ENCODE results near the gene BMERB1.

BMERB1 gene

DNA sequence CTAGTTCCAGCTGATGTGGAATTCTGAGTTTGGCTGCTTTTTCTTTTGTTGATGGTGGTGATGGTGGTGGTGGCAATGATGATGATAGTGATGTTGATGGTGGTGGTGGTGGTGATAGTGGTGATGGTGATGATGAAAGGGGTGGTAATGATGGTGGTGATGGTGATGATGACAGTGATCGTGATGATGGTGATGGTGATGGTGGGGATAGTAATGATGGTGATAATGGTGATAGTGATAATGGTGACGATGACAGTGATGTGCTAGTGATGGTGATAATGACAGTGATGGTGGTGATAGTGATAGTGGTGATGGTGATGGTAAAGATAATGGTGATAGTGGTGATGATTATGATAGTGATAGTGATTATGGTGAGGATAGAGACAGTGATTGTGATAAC lies 61.5 kb downstream of the BMERB1 start:
- DNase-seq (ENCODE audit: low read depth) = no peak

- no peak for DNase-seq (ENCODE audit: low read depth)
Observed at GRCh38 chr16:15498427-15499175, 64.2 kb downstream of the BMERB1 start.

GRCh38 chr16:15502041-15502725 lies 67.8 kb downstream of the BMERB1 start:
- DNase-seq (ENCODE audit: low read depth) = peak; percentile 75

GRCh38 chr16:15506441-15506840 lies 72.1 kb downstream of the BMERB1 start:
- no peak for DNase-seq (ENCODE audit: low read depth)

- DNase-seq (ENCODE audit: low read depth) = no peak
Observed at GRCh38 chr16:15507301-15507958, 73.0 kb downstream of the BMERB1 start.

- DNase-seq (ENCODE audit: low read depth) = no peak
Observed at GRCh38 chr16:15507959-15508627, 73.7 kb downstream of the BMERB1 start.

DNA sequence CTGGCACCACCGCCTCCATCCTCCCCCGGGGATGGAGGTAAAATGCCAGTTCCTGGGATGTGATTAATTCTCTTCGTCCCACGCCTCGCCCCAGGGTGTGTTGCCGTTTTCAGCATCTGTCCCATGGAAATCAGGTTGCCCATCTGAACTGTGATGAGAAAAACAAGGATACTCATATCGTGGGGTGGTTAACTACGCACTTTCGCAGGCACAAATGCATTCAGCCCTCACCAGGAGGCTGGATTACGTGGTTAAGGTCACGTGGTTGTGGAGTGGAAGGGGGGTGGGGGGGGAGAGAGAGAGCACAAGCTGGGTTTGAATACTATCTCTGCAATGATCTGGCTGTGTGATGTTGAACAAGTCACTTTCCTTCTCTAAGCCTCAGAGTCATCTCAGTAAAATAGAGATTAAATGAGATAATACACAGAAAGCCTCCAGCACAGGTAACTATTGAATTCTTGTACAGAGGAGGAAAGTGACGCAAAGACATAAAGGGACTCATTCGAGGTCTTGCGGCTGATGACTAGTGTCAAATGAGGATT lies 74.7 kb downstream of the BMERB1 start:
- DNase-seq (ENCODE audit: low read depth) = no peak

GRCh38 chr16:15509593-15510535 lies 75.5 kb downstream of the BMERB1 start:
- no peak for DNase-seq (ENCODE audit: low read depth)

- no peak for DNase-seq (ENCODE audit: low read depth)
Observed at GRCh38 chr16:15510992-15511391, 76.6 kb downstream of the BMERB1 start.

DNA sequence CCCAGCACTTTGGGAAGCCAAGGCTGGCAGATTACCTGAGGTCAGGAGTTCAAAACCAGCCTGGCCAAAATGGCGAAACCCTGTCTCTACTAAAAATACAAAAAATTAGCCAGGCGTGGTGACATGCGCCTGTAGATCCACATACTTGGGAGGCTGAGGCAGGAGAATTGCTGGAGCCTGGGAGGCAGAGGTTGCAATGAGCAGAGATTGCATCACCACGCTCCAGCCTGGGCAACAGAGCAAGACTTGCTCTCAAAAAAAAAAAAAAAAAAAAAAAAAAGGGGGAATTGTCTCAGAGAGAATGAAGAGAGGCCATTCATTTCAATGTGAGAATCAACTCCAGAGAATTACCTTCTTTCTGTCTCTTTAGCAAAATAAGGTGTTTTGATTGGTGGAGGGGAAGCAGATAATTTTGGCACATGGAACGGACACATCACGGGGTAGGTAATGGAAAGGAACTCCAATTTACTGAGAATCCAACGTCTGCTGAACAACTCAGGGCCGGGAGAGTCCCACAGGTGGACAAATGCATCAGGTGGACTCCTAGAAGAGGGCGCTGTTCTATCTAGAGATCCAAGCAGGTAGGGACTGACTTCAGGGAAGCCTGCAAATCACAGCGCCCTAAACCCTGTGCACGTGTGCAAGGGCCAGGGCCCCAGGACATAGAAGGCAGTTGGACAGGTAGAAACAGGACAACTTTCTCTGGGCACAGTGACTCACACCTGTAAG lies 77.5 kb downstream of the BMERB1 start:
- DNase-seq (ENCODE audit: low read depth) = no peak

DNA sequence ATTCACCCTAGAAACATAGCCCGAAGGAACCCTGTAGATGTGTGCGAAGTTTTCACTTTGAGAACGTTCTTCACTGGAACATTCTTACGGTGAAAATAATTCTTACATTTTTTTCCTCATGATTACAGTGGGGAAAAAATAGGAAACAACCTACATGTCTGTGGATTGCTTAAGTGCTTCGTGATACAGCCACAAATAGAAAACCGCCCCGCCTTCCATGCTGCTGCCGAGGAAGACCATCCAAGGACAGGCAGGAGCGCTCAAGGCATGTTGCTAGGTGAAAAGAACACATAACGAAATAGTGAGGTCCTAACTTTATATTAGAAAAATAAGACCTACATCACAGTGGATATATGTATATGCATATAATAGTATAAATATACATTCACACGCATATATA lies 78.8 kb downstream of the BMERB1 start:
- DNase-seq (ENCODE audit: low read depth) = no peak

DNA sequence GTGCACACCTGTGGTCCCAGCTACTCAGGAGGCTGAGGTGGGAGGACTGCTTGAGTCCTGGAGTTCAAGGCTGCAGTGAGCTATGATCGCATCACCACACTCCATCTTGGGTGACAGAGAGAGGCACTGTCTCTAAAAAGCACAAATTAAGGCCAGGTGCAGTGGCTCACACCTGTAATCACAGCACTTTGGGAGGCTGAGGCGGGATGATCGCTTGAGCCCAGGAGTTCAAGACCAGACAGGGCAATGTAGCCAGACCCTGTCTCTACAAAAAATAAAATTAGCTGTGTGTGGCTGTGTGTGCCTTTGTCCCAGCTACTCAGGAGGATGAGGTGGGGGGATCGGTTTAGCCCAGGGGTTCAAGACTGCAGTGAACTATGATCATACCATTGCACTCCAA lies 81.6 kb downstream of the BMERB1 start:
- DNase-seq (ENCODE audit: low read depth) = no peak

- no peak for DNase-seq (ENCODE audit: low read depth)
Observed at GRCh38 chr16:15516609-15517008, 82.2 kb downstream of the BMERB1 start.

GRCh38 chr16:15517743-15518377 lies 83.5 kb downstream of the BMERB1 start:
- no peak for DNase-seq (ENCODE audit: low read depth)

GRCh38 chr16:15518381-15519351 lies 84.3 kb downstream of the BMERB1 start:
- DNase-seq (ENCODE audit: low read depth) = no peak

GRCh38 chr16:15519790-15520189 lies 85.4 kb downstream of the BMERB1 start:
- no peak for DNase-seq (ENCODE audit: low read depth)

- no peak for DNase-seq (ENCODE audit: low read depth)
Observed at GRCh38 chr16:15521390-15521757, 87.0 kb downstream of the BMERB1 start.

DNA sequence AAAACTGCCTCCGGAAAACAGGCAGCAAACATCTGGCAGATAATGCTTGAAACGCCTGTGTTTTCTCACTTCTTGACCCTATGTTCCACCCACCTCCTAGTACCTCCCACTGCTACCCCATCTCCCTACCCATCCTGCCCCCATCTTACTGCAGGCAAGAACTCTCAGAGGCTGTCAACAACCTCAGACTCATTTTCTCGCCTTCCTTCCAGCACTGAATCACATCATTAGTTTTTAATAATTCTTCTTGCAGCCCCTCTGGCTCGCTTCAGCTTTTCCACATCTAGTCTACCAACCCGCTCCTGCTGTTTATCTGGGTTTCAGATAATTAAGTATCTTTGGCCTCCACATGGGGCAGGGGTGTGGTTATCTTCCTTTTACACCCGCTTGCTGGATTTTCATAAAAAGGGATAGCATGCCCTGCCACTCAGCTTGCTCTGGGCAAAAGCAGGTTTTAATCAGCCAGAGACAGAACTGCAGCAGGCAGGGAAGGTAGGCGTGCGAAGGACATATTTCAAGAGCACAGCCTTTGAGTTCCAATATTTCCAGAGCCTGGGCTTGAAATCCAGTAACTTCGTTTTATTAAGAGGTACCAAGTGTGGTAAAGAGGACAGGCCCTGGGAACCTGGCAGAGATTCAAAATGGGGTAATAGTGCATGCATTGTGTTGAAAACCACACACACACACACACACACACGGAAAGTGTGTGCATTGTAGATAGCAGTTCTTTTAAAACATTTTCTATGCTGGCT lies 87.5 kb downstream of the BMERB1 start:
- no peak for DNase-seq (ENCODE audit: low read depth)
